A204.1 (cell line): ENCODE measurements around the gene CD36.

Experiments used
- FAIRE-seq: peaks from 2 replicates; lab custom pipeline; 2012; peaks lifted over from hg19 to GRCh38; lab: Jason Lieb, UNC

CD36 gene

DNA sequence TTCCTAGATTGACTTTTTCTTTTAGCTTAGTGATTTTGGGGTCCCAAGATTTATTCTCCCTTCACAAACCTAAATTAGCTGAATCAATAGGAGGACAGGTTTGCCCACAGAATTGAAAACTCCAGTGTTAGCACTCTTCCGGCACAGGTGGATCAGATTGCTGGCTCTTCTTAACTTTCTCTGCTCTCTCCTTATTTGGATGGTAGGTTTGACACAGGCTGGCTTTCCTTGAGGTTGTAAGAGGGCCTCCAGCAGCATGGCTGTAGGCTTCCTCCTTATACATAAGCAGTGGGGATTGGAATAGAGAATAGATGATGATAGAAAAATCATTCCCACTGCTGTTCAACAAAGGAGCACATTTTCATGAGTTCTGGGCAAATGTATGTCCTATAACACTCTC is 9.4 kb upstream of the CD36 start:
- no peak for FAIRE-seq

DNA sequence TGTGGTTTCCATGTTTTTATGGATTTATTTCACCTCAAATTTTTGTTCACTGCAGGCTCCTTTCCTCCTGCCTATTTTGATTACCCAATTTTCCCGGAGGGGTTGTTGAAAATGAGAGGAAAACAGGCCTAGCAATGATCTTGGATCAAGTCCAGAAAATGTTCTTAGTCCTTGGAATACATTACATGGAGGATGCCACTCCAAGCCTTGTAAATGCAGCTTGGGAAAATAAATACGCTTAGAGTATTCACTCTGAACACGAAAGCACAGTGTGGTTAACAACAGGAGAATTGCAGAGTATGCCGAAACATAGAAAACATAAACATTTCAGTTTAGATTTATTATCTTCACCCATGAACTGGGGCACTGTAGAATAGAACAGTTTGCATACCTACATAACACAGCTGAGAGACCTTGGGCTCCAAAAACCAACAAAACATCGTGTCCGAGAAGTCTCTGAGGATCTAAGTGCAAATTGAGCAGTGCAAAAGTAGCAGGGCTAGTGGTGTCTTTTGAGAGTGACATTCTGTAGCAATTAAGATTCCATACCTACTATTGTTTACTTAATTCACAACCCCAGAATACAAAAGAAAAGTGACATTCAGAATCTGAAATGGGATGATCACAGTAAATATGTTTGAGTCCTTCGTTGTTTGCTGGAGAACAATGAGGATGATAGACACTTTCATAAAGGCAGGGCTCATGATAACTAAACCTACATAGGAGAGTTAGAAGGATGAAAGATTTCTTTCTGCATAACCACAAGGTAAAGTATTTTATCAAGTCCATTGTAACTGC is 7.6 kb upstream of the CD36 start:
- FAIRE-seq, result no peak

DNA sequence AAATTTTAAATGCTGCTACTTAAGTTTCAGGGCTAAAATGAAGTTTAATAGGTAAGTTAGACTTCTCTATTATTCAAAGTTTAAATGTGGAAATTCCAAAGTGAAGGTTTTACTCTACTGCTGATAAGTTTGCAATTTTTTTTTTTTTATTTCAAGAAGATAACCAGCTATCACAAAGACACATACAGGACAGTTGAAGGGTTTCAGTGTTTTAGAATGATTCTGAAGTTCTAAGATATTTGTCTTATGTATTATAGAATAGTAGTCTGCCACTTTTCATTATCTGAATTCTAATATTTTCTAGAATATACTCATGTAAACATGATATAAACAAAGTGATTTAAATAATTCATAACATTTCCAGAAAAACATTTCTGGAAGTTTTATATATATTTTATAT is 7.0 kb upstream of the CD36 start:
- no peak for FAIRE-seq

DNA sequence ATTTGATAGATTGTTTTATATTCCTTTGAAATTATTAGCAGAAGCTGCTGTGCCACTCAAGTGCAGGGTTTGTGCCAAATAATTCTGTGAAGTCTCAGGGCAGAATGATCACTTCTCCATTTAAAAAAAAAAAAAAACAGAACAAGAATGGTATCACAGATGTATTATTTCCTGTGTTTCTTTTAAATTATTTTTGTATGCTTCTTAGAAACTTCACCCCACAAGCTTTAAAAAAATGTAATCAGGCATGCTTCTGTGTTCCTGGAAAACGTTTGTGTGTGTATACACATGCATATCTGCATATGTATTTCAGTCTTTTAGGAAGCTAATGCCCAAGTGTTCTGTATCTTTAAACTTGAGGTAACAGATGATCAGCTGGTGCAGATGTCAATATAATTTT is 6.3 kb upstream of the CD36 start:
- no peak for FAIRE-seq

DNA sequence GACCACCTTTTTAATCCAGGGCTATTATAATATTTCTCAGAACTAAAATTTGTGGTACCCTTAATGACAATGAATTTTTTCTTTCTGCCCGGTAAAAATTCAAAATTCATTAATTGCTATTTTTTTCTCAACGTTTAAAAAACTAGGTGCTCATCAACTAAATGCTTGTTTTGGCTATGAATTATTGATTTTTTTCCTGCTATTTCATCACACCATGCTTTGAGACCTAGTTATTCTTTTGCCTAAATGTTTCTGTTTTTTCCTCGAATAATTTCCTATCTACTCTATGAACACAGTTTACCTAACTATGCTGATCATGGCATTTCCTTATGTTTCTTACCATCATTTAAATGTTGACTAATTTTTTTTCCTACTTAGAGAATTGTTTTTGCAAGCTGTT is 5.6 kb upstream of the CD36 start:
- no peak for FAIRE-seq

DNA sequence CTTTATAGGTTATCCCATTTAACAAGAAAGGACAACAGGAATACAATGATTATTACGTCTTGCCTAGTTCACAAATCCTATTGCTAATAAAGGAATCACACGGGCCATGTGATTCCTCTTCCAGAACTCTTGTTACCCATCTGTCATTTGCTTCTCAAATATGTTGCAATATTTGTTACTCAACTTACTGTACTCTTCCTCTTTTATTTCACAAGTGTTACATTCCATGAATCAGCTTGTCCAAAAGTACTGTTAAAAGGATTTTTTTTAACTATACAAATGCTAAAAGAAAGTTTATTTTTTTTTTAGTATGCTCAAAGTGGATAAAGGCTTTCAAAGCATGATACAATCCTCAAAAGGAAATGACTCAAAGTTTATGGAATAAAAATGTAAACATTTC is 3.9 kb upstream of the CD36 start:
- FAIRE-seq, result no peak

DNA sequence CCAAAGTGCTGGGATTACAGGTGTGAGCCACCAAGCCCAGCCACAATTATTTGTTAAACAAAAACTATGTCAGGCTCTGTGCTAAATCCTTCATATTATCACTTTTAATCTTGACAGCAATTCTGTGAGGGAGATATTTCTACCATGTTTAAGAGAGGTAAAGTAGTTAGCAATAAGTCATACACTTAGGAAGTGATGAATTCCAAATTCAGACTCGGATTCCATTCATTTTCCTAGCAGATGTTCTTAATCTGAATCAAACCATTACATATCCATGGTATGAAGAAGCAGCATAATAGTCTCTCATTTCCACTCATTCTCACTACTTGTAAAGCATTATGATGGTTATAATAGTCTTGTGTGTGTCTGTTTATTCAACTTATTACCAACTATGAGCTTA is 2.9 kb upstream of the CD36 start:
- no peak for FAIRE-seq

DNA sequence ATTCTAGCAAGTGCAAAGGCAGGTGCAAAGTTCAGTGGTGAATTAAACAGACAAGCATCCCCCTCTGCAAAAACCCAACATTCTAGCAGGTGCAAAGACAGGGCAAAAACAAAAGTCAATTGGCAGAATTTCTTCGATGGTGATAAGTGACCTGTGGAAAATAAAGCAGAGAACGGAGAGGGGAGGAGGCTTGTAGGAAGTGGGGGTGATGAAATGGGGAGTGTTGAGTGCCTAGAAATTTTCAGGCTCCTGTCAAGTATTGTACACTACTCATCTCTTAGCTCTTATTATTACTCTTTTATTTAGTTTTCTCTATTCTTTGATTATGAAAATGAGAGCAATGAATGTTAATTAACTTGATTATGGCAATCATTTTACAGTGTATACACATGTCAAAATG is 2.4 kb upstream of the CD36 start:
- FAIRE-seq, result no peak

DNA sequence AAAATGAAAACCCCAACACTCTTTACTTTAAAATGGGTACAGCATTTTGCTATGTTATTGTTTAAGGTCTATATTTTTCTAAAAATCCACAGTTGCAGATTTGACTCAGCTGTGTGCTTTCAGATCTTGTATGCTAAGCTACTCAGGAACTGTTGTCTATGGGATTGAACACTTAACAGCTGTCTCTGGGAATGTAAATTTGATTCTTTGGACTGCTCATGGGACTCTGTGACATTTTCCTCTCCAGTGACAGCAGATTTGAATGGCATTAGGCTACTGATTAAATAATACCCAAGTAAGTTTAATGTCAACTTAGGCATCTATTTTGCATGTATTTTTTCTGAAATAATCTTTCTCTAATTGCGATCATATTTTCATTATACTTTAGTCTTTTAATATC is 1.7 kb upstream of the CD36 start:
- no peak for FAIRE-seq

DNA sequence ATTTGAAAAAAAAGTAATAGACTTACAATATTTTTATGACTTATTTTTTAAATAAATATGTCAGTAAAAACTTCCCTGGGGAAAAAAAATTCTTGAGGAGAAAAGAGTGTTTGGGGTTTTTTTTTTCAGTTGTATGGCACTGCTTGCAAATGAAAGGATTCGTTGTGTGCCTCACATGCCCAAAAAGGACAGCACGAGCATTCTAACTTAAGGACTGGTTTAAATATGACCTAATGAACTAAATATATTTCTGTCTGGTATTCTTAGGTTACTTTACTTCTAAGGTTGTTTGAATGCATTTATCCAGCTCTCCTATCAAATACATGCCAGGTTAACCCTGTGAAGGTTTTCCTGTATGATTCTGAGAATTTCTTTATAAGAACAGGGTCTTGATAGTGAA is 988 bp upstream of the CD36 start:
- FAIRE-seq, result no peak

DNA sequence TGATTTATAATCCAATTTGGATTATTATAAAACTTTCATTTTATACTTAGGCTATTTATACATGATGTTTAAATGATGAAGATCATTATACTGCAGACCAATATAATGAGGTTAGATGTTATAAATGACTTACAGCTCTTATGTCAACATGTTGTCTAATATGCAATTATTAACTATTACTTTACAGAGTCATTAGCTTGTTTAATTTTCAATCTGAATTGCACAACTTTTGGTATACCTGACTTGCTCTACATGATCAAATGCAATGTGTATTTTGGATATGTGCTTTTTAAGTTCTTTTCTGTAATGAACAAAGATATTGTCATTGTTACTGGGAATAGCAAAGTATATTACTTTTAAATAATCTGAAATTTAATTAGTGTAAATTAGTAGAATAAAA is 569 bp downstream of the CD36 start:
- no peak for FAIRE-seq

DNA sequence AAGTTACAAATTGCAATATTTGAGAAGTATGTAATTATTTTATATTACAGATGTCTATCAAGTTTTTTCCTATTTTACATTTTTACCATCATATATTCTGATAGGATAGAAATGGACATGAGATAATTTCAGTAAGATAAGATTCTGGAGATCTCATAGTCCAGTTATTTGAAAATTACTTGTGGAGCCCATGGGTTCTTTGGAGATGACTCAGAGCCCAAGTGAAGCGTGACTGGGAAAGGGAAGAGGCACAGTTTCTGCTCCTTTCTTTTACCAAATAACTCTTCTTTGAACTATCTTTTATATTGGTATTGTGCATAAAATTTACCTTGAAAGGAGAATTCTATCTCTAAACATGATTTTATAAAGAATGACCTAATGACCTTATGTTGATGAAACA is 2.4 kb downstream of the CD36 start:
- FAIRE-seq, result no peak

DNA sequence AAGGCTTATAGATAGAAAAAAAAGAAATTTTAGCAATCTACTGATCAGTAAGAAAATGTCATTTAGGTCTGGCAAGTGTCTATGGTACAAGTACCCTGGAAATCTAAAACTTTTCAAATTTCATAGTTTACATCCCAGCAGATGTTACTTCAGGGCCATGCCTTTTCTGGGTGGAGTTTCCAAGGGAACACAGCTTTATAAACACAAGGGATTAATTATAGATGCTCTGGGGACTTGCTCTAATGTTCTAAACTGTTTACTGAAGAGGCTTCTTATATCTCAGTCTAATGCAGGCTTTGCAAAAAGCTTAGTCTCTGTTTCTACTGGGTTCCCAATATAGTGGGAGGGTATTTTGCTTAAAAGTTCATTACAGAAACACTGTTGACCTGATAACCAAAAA is 3.1 kb downstream of the CD36 start:
- no peak for FAIRE-seq

DNA sequence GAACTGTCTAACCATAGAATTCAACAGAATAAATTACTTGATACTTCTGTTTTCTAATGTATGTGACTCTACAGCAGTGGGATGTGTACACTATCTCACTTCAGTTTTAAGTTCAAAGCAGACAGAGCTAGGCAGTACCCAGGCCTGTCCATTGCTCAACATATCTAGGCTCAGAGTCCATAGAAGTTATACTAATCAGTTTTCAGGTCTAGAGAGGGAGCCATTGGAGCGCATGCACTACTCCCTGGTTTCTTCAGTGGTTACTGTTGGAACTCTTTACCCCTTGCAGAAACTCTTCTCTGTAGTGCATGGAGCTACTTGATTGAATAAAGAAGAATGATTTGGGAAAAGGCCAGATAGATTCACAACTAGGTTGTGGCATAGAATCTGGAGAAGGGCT is 4.4 kb downstream of the CD36 start:
- FAIRE-seq, result no peak

DNA sequence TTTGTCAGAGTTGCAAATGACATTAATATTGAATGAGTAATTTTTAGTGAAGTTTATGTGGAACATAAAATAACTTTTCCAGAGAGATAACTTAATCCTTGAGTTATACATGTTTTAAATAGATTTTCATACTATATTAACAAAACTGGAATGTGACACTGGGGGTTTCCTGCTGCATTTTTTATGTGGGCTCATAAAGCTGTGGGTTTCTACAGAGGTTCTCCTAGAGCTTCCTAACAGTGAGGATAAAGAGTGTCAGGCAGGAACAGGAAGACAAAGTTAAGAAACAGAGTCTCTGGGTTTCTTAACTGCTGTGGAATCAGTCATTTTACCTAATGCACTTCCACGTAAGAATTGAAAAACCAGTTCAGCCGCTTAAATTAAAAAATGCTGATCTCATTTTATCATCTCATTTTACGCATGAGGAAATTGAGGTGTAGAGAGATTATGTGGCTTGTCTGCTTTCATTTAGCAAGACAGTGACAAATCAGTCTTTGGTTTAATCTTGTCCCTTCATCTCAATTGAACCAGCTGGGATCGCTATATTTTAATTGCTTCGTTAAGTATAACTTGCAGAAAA is 5.0 kb downstream of the CD36 start:
- no peak for FAIRE-seq

DNA sequence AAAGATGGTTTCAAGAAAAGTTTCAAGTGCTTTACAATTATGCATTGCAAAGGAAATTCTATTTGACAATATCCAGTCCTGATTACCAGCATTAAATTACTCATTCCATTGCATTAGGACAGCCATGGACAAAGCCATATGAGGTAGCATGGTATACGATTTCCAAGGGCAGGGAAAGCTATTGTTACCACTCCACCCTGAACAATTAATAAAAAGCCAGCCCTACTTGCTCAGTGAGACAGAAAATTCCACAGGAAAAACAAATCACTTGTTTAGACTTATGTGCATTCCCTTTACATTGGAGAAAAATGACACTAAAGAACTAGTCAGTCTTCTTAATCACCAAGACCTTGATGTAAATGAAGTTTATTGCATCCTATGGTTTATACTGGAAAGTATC is 5.6 kb downstream of the CD36 start:
- FAIRE-seq, result no peak

DNA sequence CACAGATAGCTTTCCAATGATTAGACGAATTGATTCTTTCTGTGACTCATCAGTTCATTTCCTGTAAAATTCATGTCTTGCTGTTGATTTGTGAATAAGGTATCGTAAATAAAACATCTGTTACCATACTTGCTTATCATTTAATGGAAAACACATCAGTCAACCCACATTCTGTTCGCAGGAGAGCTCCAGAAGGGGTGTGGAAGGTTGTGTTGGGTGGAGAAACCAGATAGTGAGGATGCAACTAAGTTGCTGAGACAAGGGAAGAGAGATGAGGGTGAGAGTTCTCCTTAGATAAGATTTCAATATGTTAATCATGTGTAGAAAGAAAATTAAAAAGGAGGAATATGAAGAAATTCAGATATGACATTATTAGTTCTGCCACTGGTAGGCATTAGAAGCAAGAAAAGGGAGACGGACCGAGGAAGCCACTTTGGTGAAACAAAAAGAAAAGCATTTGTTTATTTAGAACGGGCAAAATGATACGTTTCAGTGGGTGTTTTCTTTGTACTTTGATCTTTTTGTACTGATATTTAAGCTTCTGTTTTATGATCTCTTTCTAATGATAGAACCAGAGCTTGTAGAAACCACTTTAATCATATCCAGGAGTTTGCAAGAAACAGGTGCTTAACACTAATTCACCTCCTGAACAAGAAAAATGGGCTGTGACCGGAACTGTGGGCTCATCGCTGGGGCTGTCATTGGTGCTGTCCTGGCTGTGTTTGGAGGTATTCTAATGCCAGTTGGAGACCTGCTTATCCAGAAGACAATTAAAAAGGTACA is 7.8 kb downstream of the CD36 start:
- FAIRE-seq, result no peak

DNA sequence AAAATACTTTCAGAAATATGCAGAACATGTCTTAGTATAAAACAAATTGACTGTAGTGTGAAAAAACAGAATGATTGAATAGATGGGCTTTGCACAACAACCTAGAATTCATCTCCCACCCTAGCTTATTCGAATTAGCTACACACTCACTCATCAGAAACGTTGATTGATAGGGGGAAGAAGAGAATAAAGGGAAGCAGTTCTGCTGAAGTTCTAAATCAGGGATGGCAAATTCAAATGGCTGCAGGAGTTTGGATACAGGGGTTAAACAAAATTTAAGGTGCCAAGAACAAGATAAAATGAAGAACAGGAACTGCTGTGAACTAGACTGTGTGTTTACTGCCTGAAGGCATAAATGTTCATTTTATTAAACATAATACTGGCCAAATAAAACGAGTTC is 9.0 kb downstream of the CD36 start:
- no peak for FAIRE-seq

DNA sequence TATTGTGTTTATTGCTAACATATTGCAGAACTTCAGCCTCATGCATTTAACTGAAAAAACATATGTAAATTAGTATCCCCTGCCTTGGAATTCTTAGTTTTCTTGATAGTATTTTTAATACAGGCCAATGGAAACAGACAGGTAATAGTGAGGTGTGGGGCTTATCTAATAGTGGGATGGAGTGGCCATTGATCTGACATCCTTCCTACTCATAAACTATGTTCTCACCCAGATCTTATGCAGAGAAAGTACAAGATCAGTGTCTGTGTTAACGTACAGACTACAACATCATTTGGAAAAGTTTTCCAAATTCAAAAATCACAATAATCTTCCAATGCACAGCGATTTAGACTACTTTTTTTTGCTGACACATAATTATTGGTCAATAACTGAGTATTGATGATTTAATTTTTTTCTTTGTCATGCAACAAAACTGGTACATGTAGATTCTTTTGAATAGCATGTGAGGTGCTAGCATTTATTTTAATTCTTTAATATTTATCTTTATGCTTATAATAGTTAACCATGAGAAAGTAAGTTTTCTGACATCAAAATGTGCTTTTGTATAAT is 9.7 kb downstream of the CD36 start:
- no peak for FAIRE-seq

DNA sequence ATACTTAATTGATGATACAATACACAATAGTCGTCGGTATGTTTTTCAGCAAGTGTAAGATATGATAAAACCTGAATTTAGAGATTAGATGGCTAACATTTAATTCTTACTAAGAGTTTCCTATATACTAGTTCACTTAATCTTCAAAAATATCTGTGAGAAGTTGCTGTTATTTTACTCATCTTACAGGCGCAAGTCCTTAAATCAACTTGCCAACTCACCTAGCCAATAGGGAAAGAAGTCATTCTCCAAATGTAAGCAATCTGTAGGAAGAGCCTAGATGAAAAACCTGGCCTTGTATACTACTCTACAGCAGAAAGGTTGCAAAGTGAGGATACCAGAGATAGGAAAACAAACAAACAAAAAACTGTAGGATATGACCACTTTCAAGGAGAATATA is 10.6 kb downstream of the CD36 start:
- FAIRE-seq, result no peak

DNA sequence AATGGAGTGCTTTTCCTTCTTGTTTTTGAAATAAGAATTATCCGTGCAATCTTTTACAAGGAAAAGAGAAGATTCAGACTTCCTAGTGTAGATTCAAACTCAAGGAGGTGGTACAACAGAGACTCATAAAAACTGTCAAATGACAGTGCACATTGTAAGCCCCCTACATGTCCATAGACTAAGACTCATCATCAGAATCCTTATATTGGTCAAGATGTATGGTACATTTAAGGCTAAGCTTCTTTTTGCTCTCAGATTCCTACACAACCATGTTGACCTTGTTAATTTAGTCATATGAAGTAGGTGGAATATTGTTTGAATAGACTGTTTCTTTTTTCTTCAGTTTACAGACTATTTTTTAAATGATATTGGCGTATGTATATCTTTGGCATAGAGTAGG is 11.6 kb downstream of the CD36 start:
- FAIRE-seq, result no peak

DNA sequence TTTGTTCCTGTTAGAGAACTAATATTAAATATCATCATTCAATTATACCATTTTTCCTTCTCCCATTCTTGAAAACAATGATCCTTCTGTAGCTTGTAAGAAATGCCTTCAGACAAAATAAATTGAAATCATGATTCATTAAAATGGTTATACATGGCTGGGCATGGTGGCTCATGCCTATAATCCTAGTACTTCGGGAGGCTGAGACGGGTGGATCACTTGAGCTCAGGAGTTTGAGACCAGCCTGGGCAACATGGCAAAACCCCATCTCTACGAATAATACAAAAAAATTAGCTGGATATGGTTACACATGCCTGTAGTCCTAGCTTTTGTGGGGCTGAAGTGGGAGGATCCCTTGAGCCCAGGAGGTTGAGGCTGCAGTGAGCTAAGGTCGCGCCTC is 13.0 kb downstream of the CD36 start:
- FAIRE-seq, result no peak

DNA sequence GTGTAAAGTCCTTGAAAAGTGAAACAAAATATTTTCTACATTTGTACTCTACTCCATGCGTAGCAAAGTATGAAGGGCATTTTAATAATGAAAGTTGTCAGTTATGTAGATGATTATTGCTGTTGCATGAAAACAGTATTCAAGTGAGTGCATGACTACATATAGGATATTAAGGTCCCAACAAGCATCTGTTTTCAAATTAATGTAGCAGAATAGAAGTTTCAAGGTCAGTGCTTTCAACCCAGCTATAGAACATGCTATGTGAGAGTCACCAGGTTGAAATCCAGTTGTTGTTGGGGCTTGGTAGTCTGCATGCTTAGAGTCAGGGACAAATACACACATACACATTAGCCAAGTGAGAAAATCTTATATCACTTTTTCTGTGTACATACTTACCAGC is 14.8 kb downstream of the CD36 start:
- no peak for FAIRE-seq
